ENCODE measurements around the gene LAMTOR3. TPM values are rescaled to one million over a fixed set of nuclear protein-coding genes. Genes with fewer than 3 reads are reported as not detected.

Gene LAMTOR3
- total RNA-seq, 1 experiment from 2014 or later = 21.2 TPM

GRCh38 chr4:99853999-99854398 is 40.2 kb downstream of the LAMTOR3 start:
- no peak for TF ChIP-seq RELA (CRISPR knock-in tag; IDR thresholded peaks at IDR 0.05; ENCODE audit: borderline replicate concordance)
- TF ChIP-seq GTF2I (CRISPR knock-in tag; conservative IDR thresholded peaks at IDR 0.05) = no peak
- TF ChIP-seq PREB (CRISPR knock-in tag; IDR thresholded peaks at IDR 0.05; ENCODE audit: borderline replicate concordance) = no peak
- TF ChIP-seq ZNF219 (CRISPR knock-in tag; IDR thresholded peaks at IDR 0.05; ENCODE audit: borderline replicate concordance) = no peak
- TF ChIP-seq NR1H2 (CRISPR knock-in tag; IDR thresholded peaks at IDR 0.05) = no peak
- no peak for TF ChIP-seq IRF1 (CRISPR knock-in tag; IDR thresholded peaks at IDR 0.05)
- TF ChIP-seq NFATC4 (CRISPR knock-in tag; IDR thresholded peaks at IDR 0.05) = no peak
- TF ChIP-seq, protein P1, sequence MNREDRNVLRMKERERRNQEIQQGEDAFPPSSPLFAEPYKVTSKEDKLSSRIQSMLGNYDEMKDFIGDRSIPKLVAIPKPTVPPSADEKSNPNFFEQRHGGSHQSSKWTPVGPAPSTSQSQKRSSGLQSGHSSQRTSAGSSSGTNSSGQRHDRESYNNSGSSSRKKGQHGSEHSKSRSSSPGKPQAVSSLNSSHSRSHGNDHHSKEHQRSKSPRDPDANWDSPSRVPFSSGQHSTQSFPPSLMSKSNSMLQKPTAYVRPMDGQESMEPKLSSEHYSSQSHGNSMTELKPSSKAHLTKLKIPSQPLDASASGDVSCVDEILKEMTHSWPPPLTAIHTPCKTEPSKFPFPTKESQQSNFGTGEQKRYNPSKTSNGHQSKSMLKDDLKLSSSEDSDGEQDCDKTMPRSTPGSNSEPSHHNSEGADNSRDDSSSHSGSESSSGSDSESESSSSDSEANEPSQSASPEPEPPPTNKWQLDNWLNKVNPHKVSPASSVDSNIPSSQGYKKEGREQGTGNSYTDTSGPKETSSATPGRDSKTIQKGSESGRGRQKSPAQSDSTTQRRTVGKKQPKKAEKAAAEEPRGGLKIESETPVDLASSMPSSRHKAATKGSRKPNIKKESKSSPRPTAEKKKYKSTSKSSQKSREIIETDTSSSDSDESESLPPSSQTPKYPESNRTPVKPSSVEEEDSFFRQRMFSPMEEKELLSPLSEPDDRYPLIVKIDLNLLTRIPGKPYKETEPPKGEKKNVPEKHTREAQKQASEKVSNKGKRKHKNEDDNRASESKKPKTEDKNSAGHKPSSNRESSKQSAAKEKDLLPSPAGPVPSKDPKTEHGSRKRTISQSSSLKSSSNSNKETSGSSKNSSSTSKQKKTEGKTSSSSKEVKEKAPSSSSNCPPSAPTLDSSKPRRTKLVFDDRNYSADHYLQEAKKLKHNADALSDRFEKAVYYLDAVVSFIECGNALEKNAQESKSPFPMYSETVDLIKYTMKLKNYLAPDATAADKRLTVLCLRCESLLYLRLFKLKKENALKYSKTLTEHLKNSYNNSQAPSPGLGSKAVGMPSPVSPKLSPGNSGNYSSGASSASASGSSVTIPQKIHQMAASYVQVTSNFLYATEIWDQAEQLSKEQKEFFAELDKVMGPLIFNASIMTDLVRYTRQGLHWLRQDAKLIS (CRISPR knock-in tag; IDR thresholded peaks at IDR 0.05; ENCODE audit: borderline replicate concordance) = no peak
- no peak for TF ChIP-seq ATF1 (CRISPR knock-in tag; IDR thresholded peaks at IDR 0.05)
- TF ChIP-seq OVOL2 (CRISPR knock-in tag; IDR thresholded peaks at IDR 0.05; ENCODE audit: borderline replicate concordance) = no peak
- no peak for TF ChIP-seq USF1 (CRISPR knock-in tag; IDR thresholded peaks at IDR 0.05)
- no peak for TF ChIP-seq TP53 (CRISPR knock-in tag; IDR thresholded peaks at IDR 0.05)
- no peak for TF ChIP-seq MYBL2 (CRISPR knock-in tag; IDR thresholded peaks at IDR 0.05)
- no peak for TF ChIP-seq IRF2 (CRISPR knock-in tag; IDR thresholded peaks at IDR 0.05; ENCODE audit: borderline replicate concordance, low read depth)
- TF ChIP-seq, protein P2, sequence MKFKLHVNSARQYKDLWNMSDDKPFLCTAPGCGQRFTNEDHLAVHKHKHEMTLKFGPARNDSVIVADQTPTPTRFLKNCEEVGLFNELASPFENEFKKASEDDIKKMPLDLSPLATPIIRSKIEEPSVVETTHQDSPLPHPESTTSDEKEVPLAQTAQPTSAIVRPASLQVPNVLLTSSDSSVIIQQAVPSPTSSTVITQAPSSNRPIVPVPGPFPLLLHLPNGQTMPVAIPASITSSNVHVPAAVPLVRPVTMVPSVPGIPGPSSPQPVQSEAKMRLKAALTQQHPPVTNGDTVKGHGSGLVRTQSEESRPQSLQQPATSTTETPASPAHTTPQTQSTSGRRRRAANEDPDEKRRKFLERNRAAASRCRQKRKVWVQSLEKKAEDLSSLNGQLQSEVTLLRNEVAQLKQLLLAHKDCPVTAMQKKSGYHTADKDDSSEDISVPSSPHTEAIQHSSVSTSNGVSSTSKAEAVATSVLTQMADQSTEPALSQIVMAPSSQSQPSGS (CRISPR knock-in tag; IDR thresholded peaks at IDR 0.05; ENCODE audit: borderline replicate concordance, low read depth) = no peak
- TF ChIP-seq ZNF121 (CRISPR knock-in tag; IDR thresholded peaks at IDR 0.05) = no peak
- TF ChIP-seq RORB (CRISPR knock-in tag; IDR thresholded peaks at IDR 0.05) = no peak
- TF ChIP-seq, protein P3, sequence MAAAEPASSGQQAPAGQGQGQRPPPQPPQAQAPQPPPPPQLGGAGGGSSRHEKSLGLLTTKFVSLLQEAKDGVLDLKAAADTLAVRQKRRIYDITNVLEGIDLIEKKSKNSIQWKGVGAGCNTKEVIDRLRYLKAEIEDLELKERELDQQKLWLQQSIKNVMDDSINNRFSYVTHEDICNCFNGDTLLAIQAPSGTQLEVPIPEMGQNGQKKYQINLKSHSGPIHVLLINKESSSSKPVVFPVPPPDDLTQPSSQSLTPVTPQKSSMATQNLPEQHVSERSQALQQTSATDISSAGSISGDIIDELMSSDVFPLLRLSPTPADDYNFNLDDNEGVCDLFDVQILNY (CRISPR knock-in tag; IDR thresholded peaks at IDR 0.05) = no peak
- no peak for TF ChIP-seq USF2 (CRISPR knock-in tag; IDR thresholded peaks at IDR 0.05)
- H3K4me3 Mint-ChIP-seq = no peak overlapping the region
- peaks cover 11% of the 10 kb centered on the region for H3K4me1 Mint-ChIP-seq
- H3K9me3 Mint-ChIP-seq = peaks cover 6% of the 10 kb centered on the region; the same call in 1 of the 2 replicates
- no peaks in the 10 kb centered on the region for H3K36me3 Mint-ChIP-seq
- no peak for DNase-seq (ENCODE audit: low spot score)
- no peaks in the 10 kb centered on the region for H3K27me3 Mint-ChIP-seq (ENCODE audit: low read depth)
- ATAC-seq = no peak
- CTCF ChIA-PET = no interaction called here
- POLR2A ChIA-PET = no interaction called here
- no peak overlapping the region for H3K27ac Mint-ChIP-seq
